Testis (tissue), 3 donors: ENCODE results near the gene FCN2. TPM values are rescaled to one million over a fixed set of nuclear protein-coding genes. Genes with fewer than 3 reads are reported as not detected.

Source experiments
- DNase-seq: peaks from one replicate; pipeline ENCODE4 v3.0.0-alpha.2; 2019
- H3K27ac ChIP-seq, 2 donors: fragments of 200-600 bp; sonication (generic); one replicate each; pipeline ENCODE4 v1.5.1; 2019
- H3K27me3 ChIP-seq: fragments of 200-600 bp; sonication (generic); one replicate; pipeline ENCODE4 v1.5.1; 2019
- H3K36me3 ChIP-seq: fragments of 200-600 bp; sonication (generic); one replicate; pipeline ENCODE4 v1.5.1; 2017; ENCODE audit warnings: low read depth; ENCODE audit errors: missing control alignments
- H3K4me1 ChIP-seq: fragments of 200-600 bp; sonication (generic); one replicate; pipeline ENCODE4 v1.5.1; 2019
- H3K4me3 ChIP-seq, 2 donors: fragments of 200-600 bp; sonication (generic); one replicate each; pipeline ENCODE4 v1.5.1; 2017 to 2019
- H3K9me3 ChIP-seq: fragments of 200-600 bp; sonication (generic); one replicate; pipeline ENCODE4 v1.5.1; 2017
- POLR2A ChIP-seq: fragments of 450-650 bp; IDR thresholded peaks from one replicate; pipeline ENCODE4 v1.6.1; 2017; ENCODE audit warnings: antibody characterized with exemption, mild to moderate bottlenecking, moderate library complexity
- WGBS, 2 donors: methylation state at CpG; one replicate each; pipeline ENCODE4 v1.1.5; 2018; 5-methylcytosine and 5-hydroxymethylcytosine counted together
- intact Hi-C: fragments of 100-400 bp; cut with DNase I; formaldehyde crosslinking; loops from one replicate; pipeline ENCODE4 v1.15.1; 2023; ENCODE audit warnings: low total_unique reads
- microRNA-seq, 2 donors: library from miRNA; unstranded; fragments of <30 nt; microRNA quantifications; one replicate each; pipeline ENCODE4, GENCODE V29; 2016; ENCODE audit warnings: borderline number of aligned reads in 2 of 2, borderline replicate concordance in 1 of 2
- polyA plus RNA-seq: library from polyadenylated mRNA; stranded (reverse); fragments of 350-450 nt; fragmentation: Illumina TruSeq; extraction: RNeasy Lipid Tissue Mini Kit (QIAGEN cat#74804); gene quantifications from one replicate; pipeline ENCODE4 v1.2.3, GENCODE V29; 2014; ENCODE audit warnings: low read depth, low replicate concordance; ENCODE audit not compliant: insufficient read depth
- small RNA-seq, 2 donors: library from RNA; depleted of rRNA; stranded (forward); fragments of <200 nt; gene quantifications; one replicate each; pipeline ENCODE3, GENCODE V24; 2016
- total RNA-seq, 2 donors: library from RNA; depleted of rRNA; stranded (reverse); fragments of >200 nt; gene quantifications; one replicate each; pipeline ENCODE4 v1.2.3, GENCODE V29; 2016
- TF ChIP-seq, protein P1 (sequence below), 3 experiments: fragments of 450-650 bp in 2 of 3; fragments of 200-600 bp in 1 of 3; sonication (generic) in 1 of 3; IDR thresholded peaks; one replicate each; pipeline ENCODE4 v1.5.1; 2016 to 2019; ENCODE audit warnings: antibody characterized with exemption in 3 of 3, mild to moderate bottlenecking in 2 of 3, moderate library complexity in 1 of 3

The FCN2 gene
- total and polyA plus RNA-seq, 3 donors from 2014 or later, result 0.43 TPM; not detected in 2

- no peaks in the 10 kb centered on the region for H3K4me1 ChIP-seq
- DNase-seq, result peak; percentile 22
- H3K36me3 ChIP-seq, result no peaks in the 10 kb centered on the region
- TF ChIP-seq, protein P1, sequence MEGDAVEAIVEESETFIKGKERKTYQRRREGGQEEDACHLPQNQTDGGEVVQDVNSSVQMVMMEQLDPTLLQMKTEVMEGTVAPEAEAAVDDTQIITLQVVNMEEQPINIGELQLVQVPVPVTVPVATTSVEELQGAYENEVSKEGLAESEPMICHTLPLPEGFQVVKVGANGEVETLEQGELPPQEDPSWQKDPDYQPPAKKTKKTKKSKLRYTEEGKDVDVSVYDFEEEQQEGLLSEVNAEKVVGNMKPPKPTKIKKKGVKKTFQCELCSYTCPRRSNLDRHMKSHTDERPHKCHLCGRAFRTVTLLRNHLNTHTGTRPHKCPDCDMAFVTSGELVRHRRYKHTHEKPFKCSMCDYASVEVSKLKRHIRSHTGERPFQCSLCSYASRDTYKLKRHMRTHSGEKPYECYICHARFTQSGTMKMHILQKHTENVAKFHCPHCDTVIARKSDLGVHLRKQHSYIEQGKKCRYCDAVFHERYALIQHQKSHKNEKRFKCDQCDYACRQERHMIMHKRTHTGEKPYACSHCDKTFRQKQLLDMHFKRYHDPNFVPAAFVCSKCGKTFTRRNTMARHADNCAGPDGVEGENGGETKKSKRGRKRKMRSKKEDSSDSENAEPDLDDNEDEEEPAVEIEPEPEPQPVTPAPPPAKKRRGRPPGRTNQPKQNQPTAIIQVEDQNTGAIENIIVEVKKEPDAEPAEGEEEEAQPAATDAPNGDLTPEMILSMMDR (IDR thresholded peaks at IDR 0.05), result no peak
- no peak for TF ChIP-seq POLR2A
- H3K4me3 ChIP-seq, result no peak overlapping the region
- WGBS, 2 donors, result 66 to 81% methylated on average over 12 to 13 of the region's 13 CpGs
- no peaks in the 10 kb centered on the region for H3K27me3 ChIP-seq
- no peaks in the 10 kb centered on the region for H3K9me3 ChIP-seq
- intact Hi-C loops, result no loop called here
- no peak overlapping the region for H3K27ac ChIP-seq
Observed at GRCh38 chr9:134936346-134937163, 55.9 kb downstream of the FCN2 start.

Small RNAs within 50 kb of the gene (microRNA-seq; reads per million reads assigned to microRNA genes)
- gene MIR3689A (0 reads per million in 2 donors), gene MIR3689B (0 reads per million in 2 donors), gene MIR3689C (0 reads per million in 2 donors), gene MIR3689D1 (0 reads per million in 2 donors), gene MIR3689D2 (0 reads per million in 2 donors), gene MIR3689E (0 reads per million in 2 donors), gene MIR3689F (0 reads per million in 2 donors)

Small RNAs within 50 kb of the gene (small RNA-seq; reads per million reads assigned to genes)
- gene AL603650.1, result 0 reads per million in 2 donors
- gene MIR3689A, result 0 reads per million in 2 donors
- 0 reads per million in 2 donors for gene MIR3689B
- 0 reads per million in 2 donors for gene MIR3689C
- 0 reads per million in 2 donors for gene MIR3689D1
- 0 reads per million in 2 donors for gene MIR3689D2
- gene MIR3689E, result 0 reads per million in 2 donors
- gene MIR3689F, result 0 reads per million in 2 donors

Other genes with a start within 250 kb of the FCN2 start
- gene COL5A1, start 239.0 kb upstream of the FCN2 start, total RNA-seq, result 10 to 100 TPM; 18.5 to 20.8 TPM
- 34.3 TPM for gene COL5A1, start 239.0 kb upstream of the FCN2 start, polyA plus RNA-seq
- gene FCN1, start 37.1 kb downstream of the FCN2 start, total RNA-seq, result under 1 TPM in 1 of 2 donors, not detected in 1; 0.19 TPM
- 8.0 TPM for gene FCN1, start 37.1 kb downstream of the FCN2 start, polyA plus RNA-seq
- gene OLFM1, start 206.9 kb downstream of the FCN2 start, total RNA-seq, result 10 to 100 TPM; 13.9 to 24.4 TPM
- gene OLFM1, start 206.9 kb downstream of the FCN2 start, polyA plus RNA-seq, result 16.0 TPM